PC-3 (cell line): ENCODE data around the gene SLC27A5. TPM values are rescaled to one million over a fixed set of nuclear protein-coding genes. Genes with fewer than 3 reads are reported as not detected.

ENCODE experiments used
- ATAC-seq: fragments of 200-7000 bp; cut with Tn5 transposase; 2 replicates; pipeline ENCODE4 v1.9.1; 2020; ENCODE audit warnings: mild to moderate bottlenecking, moderate library complexity
- BruUV-seq: library from RNA; stranded (reverse); fragments of 400-500 nt; replicated peaks from 2 replicates; lab custom pipeline; 2021; lab: Mats Ljungman, UMichigan
- CTCF ChIA-PET: fragments of 300-600 bp; sonication (Branson Sonifier 250); formaldehyde crosslinking; loops from one replicate; lab custom pipeline; 2022; ENCODE audit warnings: antibody characterized with exemption; lab: Charles Lee
- POLR2A ChIA-PET: fragments of 300-600 bp; sonication (Branson Sonifier 250); formaldehyde crosslinking; loops from one replicate; lab custom pipeline; 2022; ENCODE audit warnings: antibody characterized with exemption; ENCODE audit not compliant: unreplicated experiment; lab: Charles Lee
- DNase-seq: peaks from one replicate; pipeline ENCODE4 v3.0.0-alpha.2; 2015
- H2AFZ ChIP-seq: fragments of 300-600 bp; sonication (generic); 2 replicates; pipeline ENCODE4 v1.6.0; 2016; ENCODE audit warnings: antibody characterized with exemption, low read length
- H3F3A ChIP-seq: fragments of 300-600 bp; sonication (generic); one replicate; pipeline ENCODE4 v1.6.0; 2017; ENCODE audit warnings: antibody characterized with exemption, low read length, control low read depth, mild to moderate bottlenecking; ENCODE audit not compliant: unreplicated experiment
- H3K27ac ChIP-seq: fragments of 300-600 bp; sonication (generic); 2 replicates; pipeline ENCODE4 v1.5.1; 2016; ENCODE audit warnings: mild to moderate bottlenecking, low read length
- H3K27me3 ChIP-seq: fragments of 300-600 bp; sonication (generic); 2 replicates; pipeline ENCODE4 v1.6.1; 2016; ENCODE audit warnings: low read length, mixed read lengths
- H3K36me3 ChIP-seq: fragments of 300-600 bp; sonication (generic); 2 replicates; pipeline ENCODE4 v1.6.1; 2016; ENCODE audit warnings: low read depth, mixed run types, low read length, mixed read lengths
- H3K4me1 ChIP-seq: fragments of 300-600 bp; sonication (generic); 2 replicates; pipeline ENCODE4 v1.5.1; 2016; ENCODE audit warnings: low read length; ENCODE audit not compliant: insufficient read depth
- H3K4me2 ChIP-seq: fragments of 300-600 bp; sonication (generic); 2 replicates; pipeline ENCODE4 v1.6.0; 2016; ENCODE audit warnings: low read length
- H3K4me3 ChIP-seq: fragments of 300-600 bp; sonication (generic); 2 replicates; pipeline ENCODE4 v1.5.1; 2016; ENCODE audit warnings: mild to moderate bottlenecking, low read length, mixed read lengths
- H3K79me2 ChIP-seq: fragments of 300-600 bp; sonication (generic); 2 replicates; pipeline ENCODE4 v1.6.1; 2017; ENCODE audit warnings: low read length, mixed read lengths
- H3K9ac ChIP-seq: fragments of 300-600 bp; sonication (generic); 2 replicates; pipeline ENCODE4 v1.6.0; 2016; ENCODE audit warnings: mild to moderate bottlenecking, low read length
- H3K9me2 ChIP-seq: fragments of 300-600 bp; sonication (generic); replicated peaks from 2 replicates; pipeline ENCODE4 v1.6.1; 2016; ENCODE audit warnings: mixed run types, low read length, mixed read lengths
- H3K9me3 ChIP-seq: fragments of 300-600 bp; sonication (generic); 2 replicates; pipeline ENCODE4 v1.6.1; 2016; ENCODE audit warnings: low read length, mixed read lengths
- H4K20me1 ChIP-seq: fragments of 300-600 bp; sonication (generic); 2 replicates; pipeline ENCODE4 v1.6.1; 2016; ENCODE audit warnings: low read length, mixed read lengths
- EZH2 ChIP-seq: fragments of 300-600 bp; sonication (generic); IDR thresholded peaks from one replicate; pipeline ENCODE4 v1.6.1; 2017; ENCODE audit warnings: antibody characterized with exemption, mild to moderate bottlenecking, low read length; ENCODE audit not compliant: unreplicated experiment
- EZH2phosphoT487 ChIP-seq: fragments of 300-600 bp; sonication (generic); IDR thresholded peaks from 2 replicates; pipeline ENCODE4 v1.6.1; 2018; ENCODE audit warnings: mild to moderate bottlenecking, antibody characterized with exemption, low read length, borderline replicate concordance
- intact Hi-C: fragments of 100-400 bp; cut with micrococcal nuclease; formaldehyde crosslinking; loops from 2 replicates; pipeline ENCODE4 v1.9.0; 2023
- total RNA-seq: library from RNA; depleted of rRNA; stranded (reverse); fragments of >200 nt; gene quantifications from 2 replicates; pipeline ENCODE4 v1.2.3, GENCODE V29; 2014
- TF ChIP-seq, protein P1 (sequence below): fragments of 300-600 bp; sonication (generic); conservative IDR thresholded peaks from 2 replicates; pipeline ENCODE4 v1.5.1; 2017; ENCODE audit warnings: antibody characterized with exemption, low read depth, mild to moderate bottlenecking, low read length

The SLC27A5 gene
- total RNA-seq, 1 experiment from 2014 or later: 56.2 TPM

DNA sequence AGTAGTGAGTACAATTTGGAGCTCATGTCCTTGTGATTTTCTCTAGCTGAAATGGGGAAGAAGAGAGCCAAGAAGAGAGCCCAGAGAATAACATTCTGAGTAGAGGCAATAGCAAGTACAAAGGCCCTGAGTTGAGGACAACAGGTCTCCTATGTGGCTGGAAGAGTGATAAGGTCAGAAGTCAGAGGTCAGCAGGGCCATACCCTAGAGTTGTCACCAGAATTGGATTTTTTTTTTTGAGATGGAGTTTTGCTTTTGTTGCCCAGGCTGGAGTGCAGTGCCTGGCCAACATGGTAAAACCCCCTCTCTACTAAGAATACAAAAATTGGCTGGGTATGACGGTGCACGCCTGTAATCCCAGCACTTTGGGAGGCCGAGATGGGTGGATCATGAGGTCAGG, 24.1 kb upstream of the SLC27A5 start:
- Histone ChIP-seq H3K4me2 (no peak overlapping the region), H3K9me3 (no peaks in the 10 kb centered on the region), H3K4me3 (no peak overlapping the region), H3K36me3 (no peaks in the 10 kb centered on the region), H4K20me1 (no peaks in the 10 kb centered on the region), H3K4me1 (no peaks in the 10 kb centered on the region), H3K9ac (no peak overlapping the region), H3K9me2 (no peaks in the 10 kb centered on the region), H2AFZ (no peak overlapping the region), H3F3A (no peaks in the 10 kb centered on the region), H3K27me3 (peaks cover 18% of the 10 kb centered on the region), H3K79me2 (no peaks in the 10 kb centered on the region), H3K27ac (no peak overlapping the region)
- ChIA-PET CTCF (no interaction called here), POLR2A (no interaction called here)
- TF ChIP-seq, protein P1, sequence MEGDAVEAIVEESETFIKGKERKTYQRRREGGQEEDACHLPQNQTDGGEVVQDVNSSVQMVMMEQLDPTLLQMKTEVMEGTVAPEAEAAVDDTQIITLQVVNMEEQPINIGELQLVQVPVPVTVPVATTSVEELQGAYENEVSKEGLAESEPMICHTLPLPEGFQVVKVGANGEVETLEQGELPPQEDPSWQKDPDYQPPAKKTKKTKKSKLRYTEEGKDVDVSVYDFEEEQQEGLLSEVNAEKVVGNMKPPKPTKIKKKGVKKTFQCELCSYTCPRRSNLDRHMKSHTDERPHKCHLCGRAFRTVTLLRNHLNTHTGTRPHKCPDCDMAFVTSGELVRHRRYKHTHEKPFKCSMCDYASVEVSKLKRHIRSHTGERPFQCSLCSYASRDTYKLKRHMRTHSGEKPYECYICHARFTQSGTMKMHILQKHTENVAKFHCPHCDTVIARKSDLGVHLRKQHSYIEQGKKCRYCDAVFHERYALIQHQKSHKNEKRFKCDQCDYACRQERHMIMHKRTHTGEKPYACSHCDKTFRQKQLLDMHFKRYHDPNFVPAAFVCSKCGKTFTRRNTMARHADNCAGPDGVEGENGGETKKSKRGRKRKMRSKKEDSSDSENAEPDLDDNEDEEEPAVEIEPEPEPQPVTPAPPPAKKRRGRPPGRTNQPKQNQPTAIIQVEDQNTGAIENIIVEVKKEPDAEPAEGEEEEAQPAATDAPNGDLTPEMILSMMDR: no peak
- TF ChIP-seq EZH2 (no peak), EZH2phosphoT487 (no peak)
- no TSS peak for BruUV-seq
- DNase-seq: no peak
- intact Hi-C loops: no loop called here
- ATAC-seq: no peak

DNA sequence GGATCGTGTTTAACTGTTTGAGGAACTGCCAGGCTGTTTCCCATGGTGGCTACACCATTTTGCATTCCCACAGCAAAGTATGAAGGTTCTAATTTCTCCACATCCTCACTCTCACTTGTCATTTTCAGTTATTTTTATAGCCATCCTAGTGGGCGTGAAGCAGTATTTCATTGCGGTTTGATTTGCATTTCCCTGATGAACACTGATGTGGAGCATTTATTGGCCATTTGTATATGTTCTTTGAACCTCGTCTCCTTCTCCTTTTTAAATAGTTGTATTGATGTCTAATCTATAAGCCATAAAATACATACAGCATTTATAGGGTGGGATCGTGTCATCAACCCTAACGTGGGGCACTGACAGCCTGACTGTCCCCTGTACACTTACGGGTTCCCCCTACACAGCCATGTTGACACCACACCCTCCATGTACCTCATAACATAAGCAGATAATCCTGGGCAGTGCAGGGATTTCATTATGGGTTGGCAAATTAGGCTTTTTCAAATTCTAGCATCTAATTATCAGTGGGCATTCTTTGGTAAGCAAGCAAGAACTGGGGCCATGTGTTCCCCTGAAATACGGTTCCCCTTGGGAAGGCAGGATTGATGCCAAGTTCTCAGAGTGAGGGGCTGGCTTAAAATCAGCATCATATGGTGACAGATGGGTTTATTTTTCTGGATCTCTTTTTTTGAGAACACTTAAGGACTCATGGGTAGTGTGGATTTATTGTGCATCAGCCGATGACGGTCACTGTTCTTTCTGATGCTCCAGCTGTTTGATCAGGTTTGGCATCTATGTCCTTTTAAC, 19.4 kb upstream of the SLC27A5 start:
- H3K27me3 ChIP-seq: peaks cover 36% of the 10 kb centered on the region
- no peak overlapping the region for H3K27ac ChIP-seq
- no peaks in the 10 kb centered on the region for H3K36me3 ChIP-seq
- H3K9me2 ChIP-seq: no peaks in the 10 kb centered on the region
- H3K4me1 ChIP-seq: no peaks in the 10 kb centered on the region
- H2AFZ ChIP-seq: no peak overlapping the region
- no peak overlapping the region for H3K4me2 ChIP-seq
- no peak overlapping the region for H3K4me3 ChIP-seq
- H3K79me2 ChIP-seq: no peaks in the 10 kb centered on the region
- ATAC-seq (no peak), DNase-seq (no peak)
- H3F3A ChIP-seq: no peaks in the 10 kb centered on the region
- H3K9ac ChIP-seq: no peak overlapping the region
- ChIA-PET CTCF (no interaction called here), POLR2A (no interaction called here)
- BruUV-seq: no TSS peak
- H4K20me1 ChIP-seq: no peaks in the 10 kb centered on the region
- no peaks in the 10 kb centered on the region for H3K9me3 ChIP-seq
- intact Hi-C loops: no loop called here
- TF ChIP-seq, protein P1: no peak
- TF ChIP-seq EZH2phosphoT487: no peak
- TF ChIP-seq EZH2: no peak

DNA sequence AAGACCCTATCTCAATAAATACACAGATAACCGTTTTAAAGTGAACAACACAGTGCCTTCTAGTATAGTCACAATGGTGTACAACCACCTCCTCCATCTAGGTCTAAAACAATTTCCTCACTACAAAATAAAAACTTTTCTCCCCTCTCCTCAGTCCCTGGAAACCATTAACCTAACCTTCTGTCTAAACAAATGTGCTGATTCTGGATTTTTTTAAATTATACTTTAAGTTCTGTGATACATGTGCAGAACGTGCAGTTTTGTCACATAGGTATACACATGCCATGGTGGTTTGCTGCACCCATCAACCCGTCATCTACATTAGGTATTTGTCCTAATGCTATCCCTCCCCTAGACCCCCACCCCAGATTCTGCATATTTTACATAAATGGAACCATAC, 17.6 kb upstream of the SLC27A5 start:
- Histone ChIP-seq H3F3A (no peaks in the 10 kb centered on the region), H3K9me2 (no peaks in the 10 kb centered on the region), H3K9me3 (no peaks in the 10 kb centered on the region), H3K4me1 (no peaks in the 10 kb centered on the region), H3K27me3 (peaks cover 36% of the 10 kb centered on the region), H3K36me3 (no peaks in the 10 kb centered on the region), H4K20me1 (no peaks in the 10 kb centered on the region), H3K27ac (no peak overlapping the region), H2AFZ (no peak overlapping the region), H3K9ac (no peak overlapping the region), H3K79me2 (no peaks in the 10 kb centered on the region), H3K4me2 (no peak overlapping the region), H3K4me3 (no peak overlapping the region)
- CTCF ChIA-PET: interaction anchor here (0.6 kb wide), 1 partner anchor 51 kb away, joined by 7 read pairs; no protein-coding TSS in a partner anchor
- ATAC-seq (no peak), DNase-seq (no peak)
- TF ChIP-seq, protein P1: no peak
- TF ChIP-seq EZH2phosphoT487 (no peak), EZH2 (no peak)
- POLR2A ChIA-PET: no interaction called here
- BruUV-seq: no TSS peak
- intact Hi-C loops: no loop called here
